ENCODE results near the gene TMEM170A.
"Not testable (repeated sequence)": the region's sequence is repeated elsewhere in the genome, so short reads cannot be mapped to it uniquely, and the experiment has no call there.

The TMEM170A gene, protein sequence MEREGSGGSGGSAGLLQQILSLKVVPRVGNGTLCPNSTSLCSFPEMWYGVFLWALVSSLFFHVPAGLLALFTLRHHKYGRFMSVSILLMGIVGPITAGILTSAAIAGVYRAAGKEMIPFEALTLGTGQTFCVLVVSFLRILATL

DNA sequence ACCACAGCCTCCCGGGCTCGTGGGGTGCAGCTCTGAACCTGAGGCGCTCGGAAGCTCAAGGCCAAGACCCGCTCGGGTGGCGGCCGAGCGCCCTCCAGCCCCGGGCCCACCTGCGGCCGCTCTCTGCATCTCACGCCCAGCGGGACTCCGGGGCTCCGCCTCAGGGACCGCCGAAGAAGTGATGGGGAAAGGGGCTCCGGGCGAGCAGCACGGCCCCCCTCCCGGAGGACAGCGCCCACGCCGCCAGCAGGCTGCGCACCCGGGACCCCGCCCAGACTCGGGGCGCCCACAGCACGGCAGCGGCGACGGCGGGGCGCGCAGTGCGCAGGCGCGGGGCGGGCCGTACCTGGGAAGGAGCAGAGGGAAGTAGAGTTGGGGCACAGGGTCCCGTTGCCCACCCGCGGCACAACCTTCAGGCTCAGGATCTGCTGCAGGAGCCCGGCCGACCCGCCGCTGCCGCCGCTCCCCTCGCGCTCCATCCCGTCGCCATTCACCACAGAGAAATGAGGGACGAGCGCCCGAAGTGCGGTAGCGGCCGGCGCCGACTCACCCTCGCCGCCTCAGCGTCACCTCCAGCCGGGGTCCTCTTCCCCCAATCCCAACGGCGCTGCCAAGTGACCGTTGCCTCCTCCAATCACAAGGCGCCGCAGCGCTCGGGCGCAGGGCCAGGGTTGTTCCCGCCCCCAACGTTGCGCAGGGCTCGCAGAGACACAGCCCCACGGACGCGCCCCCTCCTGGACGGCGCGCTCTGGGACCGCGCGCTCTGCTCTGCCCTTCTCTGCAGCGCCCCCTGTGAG lies at the start of gene TMEM170A:
Gene TMEM170A (minus strand): TSS at position 568 of the 797 bp plus-strand sequence. CDS start 89 bp downstream, at position 479.
- peak; percentile 98 for DNase-seq (ENCODE audit: low read depth, low spot score)

DNA sequence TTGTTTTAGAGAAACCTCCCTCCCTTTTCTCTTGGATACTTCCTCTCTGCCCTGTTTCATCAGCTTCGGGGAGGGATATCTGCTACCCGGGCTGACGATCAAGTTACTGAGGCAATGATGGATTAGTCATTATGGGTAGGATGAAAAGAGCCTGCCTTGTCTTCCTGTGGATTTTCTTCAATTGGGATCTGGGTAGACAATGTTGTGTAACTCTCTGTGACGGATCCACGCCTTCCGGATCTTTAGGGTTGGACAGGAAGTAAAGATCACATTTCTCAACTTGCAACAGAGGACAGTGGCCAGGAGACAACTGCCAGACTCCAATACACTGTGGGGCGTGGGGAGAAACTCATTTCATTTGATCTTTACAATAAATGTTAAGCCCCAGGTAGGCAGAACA lies 42.1 kb upstream of the TMEM170A start:
- DNase-seq (ENCODE audit: low read depth, low spot score), result no peak

DNA sequence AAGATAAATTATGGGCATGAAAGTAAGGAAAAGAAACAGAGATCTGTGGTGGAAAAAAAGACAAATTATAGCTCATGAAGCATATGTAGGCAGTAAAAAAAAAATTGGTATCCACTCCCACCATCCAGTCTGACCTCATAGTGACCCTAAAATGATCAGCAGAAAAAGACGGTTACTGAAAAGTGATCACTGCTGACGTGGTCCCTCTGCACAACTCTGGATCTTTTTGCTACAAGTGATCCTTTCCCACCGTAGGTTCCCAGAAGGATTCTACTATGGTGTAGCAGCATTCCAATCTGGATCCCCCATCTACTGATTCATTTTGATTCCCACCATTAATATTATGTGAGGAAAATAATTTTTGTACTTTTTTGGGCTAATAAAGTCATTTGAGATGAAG lies 41.6 kb upstream of the TMEM170A start:
- DNase-seq (ENCODE audit: low read depth, low spot score), result no peak

- no peak for DNase-seq (ENCODE audit: low read depth, low spot score)
These were observed 39.3 kb upstream of the TMEM170A start for GRCh38 chr16:75503801-75504200.

DNA sequence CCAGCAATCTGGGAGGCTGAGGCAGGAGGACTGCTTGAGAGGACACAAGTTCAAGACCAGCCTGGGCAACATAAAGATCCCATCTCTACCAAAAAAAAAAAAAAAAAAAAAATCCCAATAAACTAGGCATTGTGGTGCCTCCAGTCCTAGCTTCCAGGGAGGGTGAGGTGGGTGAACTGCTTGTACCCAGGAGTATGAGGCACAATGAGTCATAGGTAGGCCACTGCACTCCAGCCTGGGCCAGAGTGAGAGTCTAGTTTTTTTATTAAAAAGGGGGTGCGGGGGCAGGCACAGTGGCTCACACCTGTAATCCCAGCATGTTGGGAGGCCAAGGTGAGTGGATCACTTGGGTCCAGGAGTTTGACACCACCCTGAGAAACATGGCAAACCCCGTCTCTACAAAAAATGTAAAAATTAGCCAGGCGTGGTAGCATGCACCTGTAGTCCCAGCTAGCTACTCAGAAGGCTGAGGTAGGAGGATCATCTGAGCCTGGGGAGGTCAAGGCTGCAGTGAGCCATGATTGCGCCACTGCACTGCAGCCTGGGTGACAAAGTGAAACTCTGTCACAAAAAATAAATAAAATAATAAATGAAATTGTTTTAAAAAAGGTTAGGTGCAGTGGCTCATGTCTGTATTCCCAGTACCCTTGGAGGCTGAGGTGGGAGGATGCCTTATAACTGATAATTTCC lies 38.6 kb upstream of the TMEM170A start:
- no peak for DNase-seq (ENCODE audit: low read depth, low spot score)

GRCh38 chr16:75501820-75502219 lies 37.3 kb upstream of the TMEM170A start:
- not testable (repeated sequence) for DNase-seq (ENCODE audit: low read depth, low spot score)

DNA sequence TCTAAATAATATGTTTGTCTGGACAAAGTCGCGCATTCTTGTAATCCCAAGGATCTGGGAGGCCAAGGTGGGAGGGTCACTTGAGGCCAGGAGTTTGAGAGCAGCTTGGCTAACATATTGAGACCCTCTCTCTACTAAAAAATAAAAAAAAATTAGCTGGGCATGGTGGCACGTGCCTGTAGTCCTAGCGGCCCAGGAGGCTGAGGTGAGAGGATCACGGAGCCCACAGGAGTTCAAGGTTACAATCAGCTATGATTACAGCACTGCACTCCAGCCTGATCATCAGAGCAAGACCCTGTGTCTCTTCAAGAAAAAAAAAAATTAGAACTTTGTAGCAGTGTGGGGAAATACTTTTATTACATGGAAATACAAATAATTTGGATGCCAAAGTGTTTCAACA lies 36.9 kb upstream of the TMEM170A start:
- no peak for DNase-seq (ENCODE audit: low read depth, low spot score)

- DNase-seq (ENCODE audit: low read depth, low spot score), result not testable (repeated sequence)
These were observed 34.3 kb upstream of the TMEM170A start for GRCh38 chr16:75498605-75499322.

DNA sequence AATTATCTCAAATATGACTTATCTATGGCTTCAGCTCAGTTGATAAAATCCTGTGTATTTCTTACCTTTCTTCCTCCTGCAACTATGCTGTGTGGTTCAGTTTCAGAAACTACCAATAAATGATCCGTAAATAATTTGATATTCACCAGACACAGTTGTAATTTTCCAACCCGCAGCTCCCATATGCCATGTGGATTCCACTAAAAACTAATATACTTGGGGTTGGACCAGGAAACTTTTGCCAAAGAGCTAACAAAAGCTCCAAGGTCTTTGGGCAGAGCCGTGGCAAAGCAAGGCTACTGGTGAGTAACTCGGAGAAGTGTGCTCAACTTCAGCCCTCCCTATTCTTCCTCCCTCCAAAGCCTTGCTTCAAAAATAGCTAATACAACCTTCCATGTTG lies 33.1 kb upstream of the TMEM170A start:
- no peak for DNase-seq (ENCODE audit: low read depth, low spot score)

- no peak for DNase-seq (ENCODE audit: low read depth, low spot score)
These were observed 30.7 kb upstream of the TMEM170A start, which contains the start of gene CHST6 for GRCh38 chr16:75495076-75495674. Gene CHST6 (minus strand): TSS chr16:75495441. CDS start chr16:75479828, 15,613 bp downstream.

- DNase-seq (ENCODE audit: low read depth, low spot score), result no peak
These were observed 30.2 kb upstream of the TMEM170A start for GRCh38 chr16:75494661-75495075.

DNA sequence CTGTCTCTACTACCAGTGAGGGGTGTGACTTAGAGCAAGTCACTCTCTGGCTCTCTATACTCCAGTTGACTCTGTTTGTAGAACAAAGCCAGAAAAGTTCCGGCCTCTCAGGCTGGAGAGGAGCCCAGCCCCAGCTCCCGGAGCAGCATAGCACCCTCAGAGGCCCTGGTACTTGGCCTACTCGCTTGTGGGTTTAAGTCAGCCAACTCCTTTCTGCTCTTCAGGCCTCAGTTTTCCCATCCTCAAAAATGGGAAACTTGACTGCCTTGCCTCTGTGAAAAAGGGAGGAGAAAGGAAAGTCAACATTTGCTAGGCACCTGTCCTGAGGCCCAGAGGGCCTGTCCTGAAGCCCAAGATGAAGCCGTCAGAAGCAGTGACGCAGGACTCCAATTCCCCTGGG lies 29.7 kb upstream of the TMEM170A start:
- no peak for DNase-seq (ENCODE audit: low read depth, low spot score)

GRCh38 chr16:75491876-75492275 lies 27.4 kb upstream of the TMEM170A start:
- DNase-seq (ENCODE audit: low read depth, low spot score), result no peak

DNA sequence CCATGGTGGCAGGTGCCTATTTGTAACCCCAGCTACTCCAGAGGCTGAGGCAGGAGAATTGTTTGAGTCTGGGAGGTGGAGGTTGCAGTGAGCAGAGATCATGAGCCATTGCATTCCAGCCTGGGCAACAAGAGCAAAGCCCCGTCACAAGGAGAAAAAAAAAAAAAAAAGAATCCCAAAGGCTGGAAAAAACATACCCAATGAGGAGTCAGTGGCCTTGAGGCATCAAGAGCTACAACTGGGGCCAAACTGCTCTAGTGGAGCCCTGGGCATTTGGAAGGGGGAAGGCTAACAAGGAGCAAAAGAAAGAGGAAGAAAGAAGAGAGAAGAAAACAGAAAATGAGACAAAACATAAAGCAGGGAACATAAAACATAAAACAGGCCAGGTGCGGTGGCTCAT lies 23.8 kb upstream of the TMEM170A start:
- no peak for DNase-seq (ENCODE audit: low read depth, low spot score)

DNA sequence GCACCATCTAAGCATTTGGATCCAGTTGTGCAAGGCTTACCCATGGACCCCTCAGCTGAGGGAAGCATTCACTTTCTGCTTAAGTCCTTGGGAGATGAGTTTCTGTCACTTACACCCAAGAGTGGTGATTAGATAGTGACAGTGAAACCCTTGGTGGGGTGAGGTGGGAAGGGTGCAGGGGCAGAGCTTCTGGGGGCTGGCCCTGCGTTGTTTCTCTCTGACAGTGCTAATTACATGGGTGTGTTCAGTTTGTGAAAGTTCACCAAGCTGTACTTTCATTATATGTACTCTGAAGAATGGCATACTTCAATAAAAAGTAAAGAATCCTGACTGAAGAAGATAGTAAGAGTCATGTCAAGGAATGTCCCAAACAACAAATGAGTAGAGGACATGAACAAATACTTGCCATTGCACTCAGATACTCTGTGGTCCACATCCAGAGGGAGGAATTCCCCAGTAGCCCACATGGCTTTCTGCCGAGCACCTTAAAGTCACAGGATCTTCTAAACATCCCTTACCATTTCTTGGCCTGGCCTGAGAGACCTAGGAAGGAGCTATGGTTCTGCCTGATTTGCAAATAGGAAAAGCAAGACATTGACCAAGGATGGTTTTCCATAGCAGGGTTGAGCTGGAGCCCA lies 22.3 kb upstream of the TMEM170A start:
- no peak for DNase-seq (ENCODE audit: low read depth, low spot score)

DNA sequence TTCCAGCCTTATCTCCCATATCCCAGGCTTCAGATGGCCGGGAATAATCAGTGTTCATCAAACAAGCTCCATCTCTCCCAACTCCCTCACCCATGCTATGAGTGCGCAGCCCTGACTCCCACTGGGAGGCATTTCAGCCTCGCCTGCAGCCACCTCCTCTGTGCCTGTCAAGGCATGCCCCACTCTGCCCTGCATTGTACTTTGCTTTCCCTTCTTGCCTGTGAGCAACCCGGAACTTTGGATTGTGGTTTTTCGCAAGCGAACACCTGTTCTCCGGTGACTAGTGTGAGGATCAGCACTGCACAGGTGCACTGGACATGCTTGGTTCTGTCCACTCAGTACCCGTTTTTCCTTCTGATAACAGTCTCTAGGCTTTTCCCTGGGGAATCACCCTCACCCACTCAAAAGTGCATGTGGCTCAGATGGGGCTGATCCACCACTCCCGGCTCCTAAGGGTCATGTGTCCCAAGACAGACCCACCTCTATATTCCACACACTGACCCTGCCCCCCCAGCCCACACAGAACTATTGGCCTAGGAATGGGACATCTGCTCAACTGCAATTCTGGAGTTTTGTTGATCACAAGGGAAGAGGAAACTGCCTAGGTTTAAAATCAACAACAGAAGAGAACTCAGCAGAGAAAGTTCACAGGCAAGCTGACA lies 21.7 kb upstream of the TMEM170A start:
- DNase-seq (ENCODE audit: low read depth, low spot score), result no peak

- DNase-seq (ENCODE audit: low read depth, low spot score), result no peak
These were observed 20.9 kb upstream of the TMEM170A start for GRCh38 chr16:75485230-75486013.

- DNase-seq (ENCODE audit: low read depth, low spot score), result no peak
These were observed 18.7 kb upstream of the TMEM170A start for GRCh38 chr16:75483222-75483621.

DNA sequence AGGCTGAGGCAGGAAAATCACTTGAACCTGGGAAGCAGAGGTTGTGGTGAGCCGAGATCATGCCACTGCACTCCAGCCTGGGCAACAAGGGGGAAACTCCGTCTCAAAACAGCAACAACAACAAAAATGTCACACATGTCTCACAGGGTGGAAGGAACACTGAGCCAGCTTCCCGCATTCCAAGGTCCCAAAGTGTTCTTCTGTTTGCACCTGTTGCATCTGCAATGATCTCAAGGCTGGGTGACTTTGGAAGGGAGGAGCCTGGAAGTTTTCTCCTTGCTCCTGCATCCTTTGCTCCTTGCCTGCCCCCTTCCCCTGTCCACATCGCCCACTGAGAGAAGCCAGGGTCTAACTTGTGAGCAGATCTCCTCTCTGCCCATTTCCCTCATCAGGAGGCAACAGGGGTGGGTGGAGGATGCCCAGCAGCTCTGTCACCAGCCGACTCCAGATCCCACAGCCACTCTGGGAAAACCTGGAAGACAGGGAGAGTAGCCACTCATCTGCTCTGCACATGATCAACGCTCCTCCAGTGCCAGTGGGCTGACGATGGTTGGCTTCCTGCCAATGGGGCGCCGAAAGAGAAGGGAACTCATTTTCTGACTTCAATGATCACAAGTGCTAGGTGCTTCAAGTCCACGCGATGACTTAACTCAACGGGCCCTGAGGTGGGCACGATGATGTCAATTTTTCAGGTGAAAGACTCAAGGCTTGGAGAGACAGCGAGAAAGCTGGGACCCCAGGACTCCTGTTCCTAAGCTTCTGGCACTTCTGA lies 18.1 kb upstream of the TMEM170A start:
- DNase-seq (ENCODE audit: low read depth, low spot score), result no peak
